ENCODE results near the gene DERA. TPM values are rescaled to one million over a fixed set of nuclear protein-coding genes. Genes with fewer than 3 reads are reported as not detected.

Gene DERA
- total RNA-seq, 1 experiment from 2014 or later = 40.8 TPM

DNA sequence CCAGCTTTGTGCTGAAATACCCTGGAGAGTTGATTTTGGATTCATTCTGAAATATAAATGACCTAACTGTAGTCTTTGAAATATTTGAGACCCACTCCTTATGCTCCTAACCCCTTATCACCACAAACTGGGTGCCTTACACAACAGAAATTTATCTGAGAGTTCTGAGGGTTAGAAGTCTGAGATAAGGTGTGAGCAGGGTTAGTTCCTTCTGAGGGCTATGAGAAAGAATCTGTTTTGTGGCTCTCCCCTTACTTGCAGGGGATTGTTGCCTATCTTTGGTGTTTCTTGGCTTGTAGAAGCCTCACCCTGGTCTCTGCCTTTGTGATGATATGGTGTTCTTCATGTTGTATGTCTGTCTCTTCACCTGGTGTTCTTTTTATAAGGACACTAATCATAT is 91.7 kb downstream of the DERA start:
- ChIA-PET POLR2A (no interaction called here), CTCF (no interaction called here)
- intact Hi-C loops (cut with micrococcal nuclease) = no loop called here
- H3K27ac Mint-ChIP-seq (ENCODE audit: low read depth, unreplicated experiment) = no peak overlapping the region
- no peaks in the 10 kb centered on the region for H3K4me1 Mint-ChIP-seq (ENCODE audit: insufficient read depth, unreplicated experiment)
- no peaks in the 10 kb centered on the region for H3K9me3 Mint-ChIP-seq (ENCODE audit: unreplicated experiment)
- H3K27me3 Mint-ChIP-seq (ENCODE audit: insufficient read depth, unreplicated experiment) = no peaks in the 10 kb centered on the region
- no peak overlapping the region for H3K4me3 Mint-ChIP-seq (ENCODE audit: unreplicated experiment)
- TF ChIP-seq CTCF (IDR thresholded peaks at IDR 0.05; ENCODE audit: unreplicated experiment) = no peak
- H3K36me3 Mint-ChIP-seq (ENCODE audit: insufficient read depth, unreplicated experiment) = no peaks in the 10 kb centered on the region
- BruUV-seq (replicated peaks) = no TSS peak
- DNase-seq (ENCODE audit: unreplicated experiment) = no peak

DNA sequence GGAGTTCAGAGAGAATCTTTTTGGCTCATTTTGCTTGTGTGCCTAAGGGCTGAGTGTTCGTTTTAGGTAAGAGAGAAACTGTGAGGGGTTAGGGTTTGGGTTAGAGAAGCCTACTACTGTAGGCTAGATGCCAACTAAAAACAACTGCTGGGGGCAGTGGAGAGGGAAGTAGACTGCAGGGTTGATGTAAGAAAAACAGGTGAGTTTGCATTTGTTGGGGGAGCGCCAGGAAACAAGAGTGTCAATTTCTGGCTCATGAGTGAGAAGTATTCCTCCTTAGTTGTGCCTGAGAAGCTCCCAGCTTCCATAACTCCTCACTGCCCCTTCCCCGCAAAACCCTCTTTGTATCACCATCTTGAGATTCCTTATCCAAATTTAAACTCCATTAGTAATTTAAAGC is 92.3 kb downstream of the DERA start:
- Mint-ChIP-seq H3K27me3 (ENCODE audit: insufficient read depth, unreplicated experiment) (no peaks in the 10 kb centered on the region), H3K9me3 (ENCODE audit: unreplicated experiment) (no peaks in the 10 kb centered on the region), H3K36me3 (ENCODE audit: insufficient read depth, unreplicated experiment) (no peaks in the 10 kb centered on the region), H3K27ac (ENCODE audit: low read depth, unreplicated experiment) (no peak overlapping the region), H3K4me3 (ENCODE audit: unreplicated experiment) (no peak overlapping the region), H3K4me1 (ENCODE audit: insufficient read depth, unreplicated experiment) (no peaks in the 10 kb centered on the region)
- CTCF ChIA-PET = no interaction called here
- no TSS peak for BruUV-seq (replicated peaks)
- no peak for DNase-seq (ENCODE audit: unreplicated experiment)
- POLR2A ChIA-PET = no interaction called here
- no peak for TF ChIP-seq CTCF (IDR thresholded peaks at IDR 0.05; ENCODE audit: unreplicated experiment)
- intact Hi-C loops (cut with micrococcal nuclease) = no loop called here

DNA sequence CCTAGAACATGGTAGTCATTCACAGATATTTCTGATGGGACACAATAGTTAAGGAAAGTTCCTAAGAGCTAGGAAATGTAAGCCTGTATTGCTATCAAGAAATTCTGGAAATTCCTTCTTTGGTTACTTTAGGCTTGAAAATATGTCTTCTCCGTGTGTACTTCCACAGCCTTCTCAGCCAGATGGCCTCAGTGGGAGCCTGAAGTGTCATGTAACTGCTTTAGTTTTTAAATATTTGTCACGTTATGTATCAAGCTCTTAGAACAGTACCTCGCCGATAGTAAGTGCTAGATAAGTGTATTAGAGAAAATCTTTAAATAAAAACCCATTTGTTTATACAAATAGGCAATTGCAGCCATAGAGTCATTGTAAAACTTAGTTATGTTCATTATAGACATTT is 95.6 kb downstream of the DERA start:
- DNase-seq (ENCODE audit: unreplicated experiment) = no peak
- Mint-ChIP-seq H3K4me3 (ENCODE audit: unreplicated experiment) (no peak overlapping the region), H3K36me3 (ENCODE audit: insufficient read depth, unreplicated experiment) (no peaks in the 10 kb centered on the region), H3K4me1 (ENCODE audit: insufficient read depth, unreplicated experiment) (no peaks in the 10 kb centered on the region), H3K9me3 (ENCODE audit: unreplicated experiment) (no peaks in the 10 kb centered on the region), H3K27ac (ENCODE audit: low read depth, unreplicated experiment) (no peak overlapping the region), H3K27me3 (ENCODE audit: insufficient read depth, unreplicated experiment) (no peaks in the 10 kb centered on the region)
- intact Hi-C loops (cut with micrococcal nuclease) = no loop called here
- CTCF ChIA-PET = interaction anchor here (1.4 kb wide), 1 partner anchor 24 kb away, joined by 5 read pairs; no protein-coding TSS in a partner anchor
- TF ChIP-seq CTCF (IDR thresholded peaks at IDR 0.05; ENCODE audit: unreplicated experiment) = no peak
- no TSS peak for BruUV-seq (replicated peaks)
- POLR2A ChIA-PET = interaction anchor here (1.5 kb wide), 1 partner anchor 11 kb away, joined by 3 read pairs; no protein-coding TSS in a partner anchor

- no peaks in the 10 kb centered on the region for H3K4me1 Mint-ChIP-seq (ENCODE audit: insufficient read depth, unreplicated experiment)
- ChIA-PET CTCF (interaction anchor here (0.6 to 0.7 kb wide), 2 partner anchors 52 to 62 kb away, joined by 3 to 4 read pairs; no protein-coding TSS in a partner anchor), POLR2A (no interaction called here)
- no peak for TF ChIP-seq CTCF (IDR thresholded peaks at IDR 0.05; ENCODE audit: unreplicated experiment)
- no peak overlapping the region for H3K27ac Mint-ChIP-seq (ENCODE audit: low read depth, unreplicated experiment)
- no peak for DNase-seq (ENCODE audit: unreplicated experiment)
- no TSS peak for BruUV-seq (replicated peaks)
- H3K27me3 Mint-ChIP-seq (ENCODE audit: insufficient read depth, unreplicated experiment) = no peaks in the 10 kb centered on the region
- intact Hi-C loops (cut with micrococcal nuclease) = no loop called here
- no peaks in the 10 kb centered on the region for H3K36me3 Mint-ChIP-seq (ENCODE audit: insufficient read depth, unreplicated experiment)
- H3K4me3 Mint-ChIP-seq (ENCODE audit: unreplicated experiment) = no peak overlapping the region
- peaks cover 2% of the 10 kb centered on the region for H3K9me3 Mint-ChIP-seq (ENCODE audit: unreplicated experiment)
These were observed 97.3 kb downstream of the DERA start for GRCh38 chr12:16008421-16008824.

Data from MCF 10A (cell line).